ENCODE measurements around the gene ENPP3. TPM values are rescaled to one million over a fixed set of nuclear protein-coding genes. Genes with fewer than 3 reads are reported as not detected.

The ENPP3 gene
- total RNA-seq, 1 donor from 2014 or later: 1.6 TPM

Other genes with a start within 250 kb of the ENPP3 start
- 0.89 TPM for gene ARG1, start 64.1 kb upstream of the ENPP3 start, total RNA-seq
- gene MED23, start 9.1 kb upstream of the ENPP3 start, total RNA-seq: 30.6 TPM
- gene OR2A4, start 64.1 kb downstream of the ENPP3 start, total RNA-seq: not detected
- 0.09 TPM for gene CTAGE9, start 73.7 kb downstream of the ENPP3 start, total RNA-seq
- 4.5 TPM for gene ENPP1, start 170.7 kb downstream of the ENPP3 start, total RNA-seq